SH-SY5Y (cell line): ENCODE measurements around the gene TRIM71.

Experiments used
- GATA2 ChIP-seq: IDR thresholded peaks from 2 replicates; pipeline ENCODE4 v1.6.1; 2011; ENCODE audit warnings: mild to moderate bottlenecking, low read depth, low read length
- GATA3 ChIP-seq: IDR thresholded peaks from 2 replicates; pipeline ENCODE4 v1.6.1; 2011; ENCODE audit warnings: low read depth, mild to moderate bottlenecking, low read length, moderate library complexity

GRCh38 chr3:32886296-32886695 lies 68.5 kb downstream of the TRIM71 start:
- TF ChIP-seq GATA3 (no peak), GATA2 (no peak)
